DMS153 treated with DMSO at 0.1 percent for 48 hours (cell line): ENCODE measurements around the gene CHRM3.

Experiments
- DNase-seq: peaks from one replicate; lab custom pipeline; 2025; ENCODE audit not compliant: unreplicated experiment; lab: John Stamatoyannopoulos, UW

Gene CHRM3

GRCh38 chr1:239394107-239394506, 7.7 kb downstream of the CHRM3 start:
- DNase-seq, result no peak

- DNase-seq, result no peak
Observed at GRCh38 chr1:239413916-239414315, 27.5 kb downstream of the CHRM3 start.

GRCh38 chr1:239417221-239417620, 30.9 kb downstream of the CHRM3 start:
- no peak for DNase-seq

GRCh38 chr1:239417986-239418640, 31.7 kb downstream of the CHRM3 start:
- DNase-seq, result no peak

- no peak for DNase-seq
Observed at GRCh38 chr1:239418681-239419080, 32.3 kb downstream of the CHRM3 start.

GRCh38 chr1:239421811-239422210, 35.4 kb downstream of the CHRM3 start:
- DNase-seq, result no peak

GRCh38 chr1:239422818-239423217, 36.5 kb downstream of the CHRM3 start:
- no peak for DNase-seq

GRCh38 chr1:239426821-239427475, 40.6 kb downstream of the CHRM3 start:
- DNase-seq, result no peak

- DNase-seq, result no peak
Observed at GRCh38 chr1:239427712-239428111, 41.3 kb downstream of the CHRM3 start.

- DNase-seq, result no peak
Observed at GRCh38 chr1:239428120-239428710, 41.8 kb downstream of the CHRM3 start.

GRCh38 chr1:239429163-239429562, 42.8 kb downstream of the CHRM3 start:
- no peak for DNase-seq

- no peak for DNase-seq
Observed at GRCh38 chr1:239432255-239432654, 45.9 kb downstream of the CHRM3 start.

GRCh38 chr1:239434181-239434580, 47.8 kb downstream of the CHRM3 start:
- DNase-seq, result no peak
